ENCODE data around the gene FOXN3. TPM values are rescaled to one million over a fixed set of nuclear protein-coding genes. Genes with fewer than 3 reads are reported as not detected.

FOXN3 gene
- total RNA-seq, 1 donor from 2014 or later: 27.8 TPM

DNA sequence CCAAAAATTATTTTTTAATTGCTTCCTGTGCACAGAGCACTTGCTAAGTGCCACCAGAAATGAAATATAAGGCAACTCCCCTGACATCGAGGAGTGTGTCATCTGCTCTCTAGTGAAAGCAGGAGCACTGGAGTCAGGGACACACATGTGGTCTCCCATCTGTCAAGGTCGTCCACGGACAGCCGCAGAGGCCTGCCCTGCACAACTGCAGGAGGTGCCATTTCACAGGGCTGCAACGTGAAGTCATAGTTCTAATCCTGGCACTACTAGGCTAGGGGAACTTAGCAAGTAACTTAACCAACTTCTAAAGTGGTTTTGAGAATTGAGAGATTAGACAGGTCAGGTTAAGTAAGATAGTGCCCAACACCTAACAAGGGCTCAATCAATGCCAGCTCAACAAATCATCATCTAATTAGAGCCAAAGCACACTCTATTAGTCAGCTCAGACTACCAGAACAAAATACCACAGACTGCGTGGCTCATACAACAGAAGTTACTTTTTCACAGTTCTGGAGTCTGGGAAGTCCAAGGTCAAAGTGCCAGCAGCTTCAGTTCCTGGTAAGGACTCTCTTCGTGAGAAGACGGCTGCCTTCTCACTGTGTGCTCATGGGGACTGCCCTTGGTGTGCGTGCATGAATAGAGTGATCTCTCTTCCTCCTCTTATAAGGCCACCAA lies 30.7 kb downstream of the FOXN3 start:
- DNase-seq (ENCODE audit: low read depth): peak; percentile 25
- TF ChIP-seq, protein P1, sequence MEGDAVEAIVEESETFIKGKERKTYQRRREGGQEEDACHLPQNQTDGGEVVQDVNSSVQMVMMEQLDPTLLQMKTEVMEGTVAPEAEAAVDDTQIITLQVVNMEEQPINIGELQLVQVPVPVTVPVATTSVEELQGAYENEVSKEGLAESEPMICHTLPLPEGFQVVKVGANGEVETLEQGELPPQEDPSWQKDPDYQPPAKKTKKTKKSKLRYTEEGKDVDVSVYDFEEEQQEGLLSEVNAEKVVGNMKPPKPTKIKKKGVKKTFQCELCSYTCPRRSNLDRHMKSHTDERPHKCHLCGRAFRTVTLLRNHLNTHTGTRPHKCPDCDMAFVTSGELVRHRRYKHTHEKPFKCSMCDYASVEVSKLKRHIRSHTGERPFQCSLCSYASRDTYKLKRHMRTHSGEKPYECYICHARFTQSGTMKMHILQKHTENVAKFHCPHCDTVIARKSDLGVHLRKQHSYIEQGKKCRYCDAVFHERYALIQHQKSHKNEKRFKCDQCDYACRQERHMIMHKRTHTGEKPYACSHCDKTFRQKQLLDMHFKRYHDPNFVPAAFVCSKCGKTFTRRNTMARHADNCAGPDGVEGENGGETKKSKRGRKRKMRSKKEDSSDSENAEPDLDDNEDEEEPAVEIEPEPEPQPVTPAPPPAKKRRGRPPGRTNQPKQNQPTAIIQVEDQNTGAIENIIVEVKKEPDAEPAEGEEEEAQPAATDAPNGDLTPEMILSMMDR (conservative IDR thresholded peaks at IDR 0.05; ENCODE audit: low read depth, low read length): no peak
- H3K4me3 ChIP-seq (ENCODE audit: low read depth, low read length): no peak overlapping the region

DNA sequence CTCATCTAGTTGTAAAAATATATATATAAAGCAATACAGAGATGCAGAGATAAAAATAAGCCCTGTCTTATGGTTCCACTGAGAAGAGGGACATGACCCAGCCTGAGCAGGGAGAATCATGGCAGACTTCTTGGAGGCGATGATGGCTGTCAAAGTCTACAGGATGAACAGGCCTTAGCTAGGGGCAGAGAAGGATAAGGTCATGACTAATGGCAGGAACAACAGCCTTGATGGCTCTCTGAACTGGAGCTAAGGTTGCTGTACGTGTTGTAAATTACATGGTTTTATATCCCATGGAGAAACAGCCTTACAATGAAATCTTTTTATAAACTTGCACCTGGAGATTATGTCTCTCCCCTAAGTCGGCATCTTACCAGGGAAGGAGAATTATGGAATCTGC lies 32.4 kb downstream of the FOXN3 start:
- H3K4me3 ChIP-seq (ENCODE audit: low read depth, low read length): no peak overlapping the region
- DNase-seq (ENCODE audit: low read depth): no peak
- TF ChIP-seq, protein P1 (conservative IDR thresholded peaks at IDR 0.05; ENCODE audit: low read depth, low read length): no peak

DNA sequence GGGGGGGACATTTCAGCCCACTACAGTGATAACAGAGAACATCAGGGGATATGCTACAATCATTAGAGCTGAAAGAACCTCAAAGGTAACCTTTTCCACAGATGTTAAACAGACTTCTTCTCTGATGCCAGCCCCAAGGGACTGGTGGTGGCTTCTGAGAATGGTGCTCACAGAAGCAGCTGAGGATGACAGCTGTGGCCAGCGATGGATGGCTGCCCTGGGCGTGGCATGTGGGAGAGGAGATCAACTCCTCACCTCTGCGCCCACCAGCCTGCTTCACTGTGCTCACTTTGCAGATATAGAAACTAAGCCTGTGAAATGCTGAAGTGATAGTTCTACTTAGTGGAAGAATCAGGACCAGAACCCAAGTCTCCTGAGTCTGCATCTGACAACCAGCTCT lies 33.0 kb downstream of the FOXN3 start:
- TF ChIP-seq, protein P1 (conservative IDR thresholded peaks at IDR 0.05; ENCODE audit: low read depth, low read length): no peak

DNA sequence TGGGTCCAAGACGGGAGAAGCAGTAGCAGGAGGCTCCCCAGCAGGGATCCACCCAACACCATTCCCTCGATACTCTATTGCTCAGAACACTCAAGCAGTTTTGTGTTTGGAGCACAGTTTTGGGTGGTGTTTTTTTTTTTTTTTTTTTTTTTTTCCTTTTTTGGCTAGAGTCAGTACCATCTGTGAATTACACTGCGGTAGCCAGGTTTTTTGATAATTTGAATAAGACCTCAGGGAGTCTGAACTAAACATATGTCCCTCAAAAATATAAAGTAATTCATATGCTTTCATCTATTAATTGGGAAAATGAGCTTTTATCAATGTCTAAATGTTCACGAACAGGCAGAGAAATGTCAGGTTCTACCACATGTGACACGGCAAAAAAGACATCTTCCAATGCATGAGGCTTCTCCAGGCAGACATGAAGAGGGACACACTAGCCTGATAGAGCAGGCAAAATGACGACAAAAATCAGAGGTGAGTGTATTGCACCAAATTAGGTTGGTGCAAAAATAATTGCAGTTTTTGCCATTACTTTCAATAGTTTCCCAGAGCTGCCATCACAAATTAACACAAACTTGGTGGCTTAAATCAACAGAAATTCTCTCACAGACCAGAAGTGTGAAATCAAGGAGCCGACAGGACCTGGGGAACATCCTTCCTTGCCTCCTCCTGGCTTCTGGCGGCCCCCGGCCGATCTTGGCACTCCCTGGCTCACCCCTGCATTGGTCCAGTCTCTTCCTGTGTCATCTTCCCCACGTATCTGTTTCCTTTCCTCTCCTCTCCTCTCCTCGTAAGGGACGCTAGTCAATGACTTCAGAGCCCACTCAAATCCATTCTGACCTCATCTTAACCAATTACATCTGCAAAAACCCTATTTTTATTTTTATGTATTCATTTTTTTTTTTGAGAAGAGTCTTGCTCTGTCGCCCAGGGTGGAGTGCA lies 33.9 kb downstream of the FOXN3 start:
- no peak overlapping the region for H3K4me3 ChIP-seq (ENCODE audit: low read depth, low read length)
- TF ChIP-seq, protein P1 (conservative IDR thresholded peaks at IDR 0.05; ENCODE audit: low read depth, low read length): no peak
- no peak for DNase-seq (ENCODE audit: low read depth)

More for the DNA sequence above, 33.0 kb downstream of the FOXN3 start:
- DNase-seq (ENCODE audit: low read depth): no peak
- H3K4me3 ChIP-seq (ENCODE audit: low read depth, low read length): no peak overlapping the region

DNA sequence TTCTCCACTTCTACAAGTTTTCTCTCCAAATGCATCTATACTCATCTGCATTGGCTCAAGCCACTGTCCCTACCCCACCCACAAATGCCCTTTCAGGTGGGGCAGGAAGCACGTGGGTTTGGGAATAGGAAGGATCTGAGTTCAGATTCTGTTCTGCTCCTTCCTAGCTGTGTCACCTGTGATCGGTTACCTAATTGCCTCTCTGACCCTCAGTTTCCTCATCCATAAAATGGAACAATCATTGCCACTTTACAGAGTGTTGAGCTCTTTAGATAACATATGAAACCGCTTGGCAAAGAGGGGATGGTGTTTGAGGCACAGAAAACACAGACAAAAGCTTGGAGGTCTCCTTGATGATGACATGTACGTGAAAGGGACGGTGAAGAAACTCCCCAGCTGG lies 34.5 kb downstream of the FOXN3 start:
- TF ChIP-seq, protein P1 (conservative IDR thresholded peaks at IDR 0.05; ENCODE audit: low read depth, low read length): no peak
- DNase-seq (ENCODE audit: low read depth): no peak
- no peak overlapping the region for H3K4me3 ChIP-seq (ENCODE audit: low read depth, low read length)

DNA sequence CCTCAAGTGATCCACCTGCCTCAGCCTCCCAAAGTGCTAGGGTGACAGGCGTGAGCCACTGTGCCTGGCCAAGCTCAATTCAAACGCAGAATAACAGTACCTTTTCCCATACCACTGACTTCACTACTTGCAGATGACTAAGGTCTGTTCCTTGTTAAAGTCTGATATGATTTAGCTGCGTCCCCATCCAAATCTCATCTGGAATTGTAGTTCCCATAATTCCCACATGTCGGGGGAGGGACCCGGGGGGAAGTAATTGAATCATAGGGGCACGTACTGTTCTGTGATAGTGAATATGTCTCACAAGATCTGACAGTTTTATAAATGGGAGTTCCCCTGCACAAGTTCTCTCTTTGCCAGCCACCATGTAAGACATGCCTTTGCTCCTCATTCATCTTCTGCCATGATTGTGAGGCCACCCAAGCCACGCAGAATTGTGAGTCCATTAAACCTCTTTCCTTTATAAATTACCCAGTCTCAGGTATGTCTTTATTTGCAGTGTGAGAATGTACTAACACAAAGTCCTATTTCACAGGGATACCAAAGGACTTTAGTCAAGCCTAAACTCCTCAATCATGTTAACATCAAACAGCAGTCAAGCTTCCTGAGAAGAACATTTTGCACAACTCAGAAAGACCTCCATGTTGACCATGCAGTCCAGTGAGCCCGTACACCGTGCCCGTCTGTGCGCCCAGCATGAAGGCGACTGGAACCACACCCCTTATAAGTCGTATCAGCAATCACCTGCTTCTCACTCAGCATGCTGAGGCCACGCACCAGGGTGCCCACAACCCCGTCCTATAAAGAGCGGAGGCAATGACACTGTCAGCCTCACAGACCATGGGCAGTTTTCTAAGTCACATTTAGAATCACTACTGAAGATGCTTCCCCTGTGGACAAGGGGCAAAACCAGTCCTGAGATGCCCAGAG lies 36.9 kb downstream of the FOXN3 start:
- no peak overlapping the region for H3K4me3 ChIP-seq (ENCODE audit: low read depth, low read length)
- no peak for DNase-seq (ENCODE audit: low read depth)
- TF ChIP-seq, protein P1 (conservative IDR thresholded peaks at IDR 0.05; ENCODE audit: low read depth, low read length): no peak
